D341Med (cell line): Measurements from ENCODE around the gene ATRAID.
"Not testable (repeated sequence)": the region's sequence is repeated elsewhere in the genome, so short reads cannot be mapped to it uniquely, and the experiment has no call there.

ENCODE experiments used
- DNase-seq: peaks from one replicate; pipeline ENCODE4 v3.0.0; 2012; ENCODE audit warnings: low spot score

Gene ATRAID

DNA sequence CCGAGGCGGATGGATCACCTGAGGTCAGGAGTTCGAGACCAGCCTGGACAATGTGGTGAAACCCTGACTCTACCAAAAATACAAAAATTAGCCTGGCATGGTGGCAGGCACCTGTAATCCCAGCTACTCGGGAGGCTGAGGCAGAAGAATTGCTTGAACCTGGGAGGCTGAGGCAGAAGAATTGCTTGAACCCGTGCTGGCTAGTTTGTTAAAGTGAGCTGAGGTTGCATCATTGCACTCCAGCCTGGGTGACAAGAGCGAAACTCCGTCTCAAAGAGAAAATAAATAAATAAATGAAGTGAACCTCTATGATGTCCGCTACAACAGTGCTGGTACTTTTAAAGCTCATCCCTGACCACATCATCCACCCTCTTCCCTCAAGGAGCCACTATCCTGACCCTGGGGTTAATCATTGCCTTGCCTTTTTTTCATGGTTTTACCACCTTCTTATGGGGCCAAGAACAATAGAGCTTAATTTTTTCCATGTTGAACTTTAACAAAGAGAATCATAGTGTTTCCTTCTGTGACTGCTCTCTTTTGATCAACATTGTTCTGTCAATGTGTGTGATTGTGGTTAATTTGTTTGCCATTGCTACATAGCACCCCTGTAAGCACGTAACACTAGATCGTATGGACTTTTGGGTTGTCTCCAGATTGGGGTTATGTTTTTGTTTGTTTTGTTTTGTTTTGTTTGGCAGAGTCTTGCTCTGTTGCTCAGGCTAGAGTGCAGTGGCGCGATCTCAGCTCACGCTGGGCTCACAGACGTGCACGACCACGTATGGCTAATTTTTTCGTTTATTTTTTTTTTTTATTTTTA, 17.1 kb upstream of the ATRAID start:
- no peak for DNase-seq

DNA sequence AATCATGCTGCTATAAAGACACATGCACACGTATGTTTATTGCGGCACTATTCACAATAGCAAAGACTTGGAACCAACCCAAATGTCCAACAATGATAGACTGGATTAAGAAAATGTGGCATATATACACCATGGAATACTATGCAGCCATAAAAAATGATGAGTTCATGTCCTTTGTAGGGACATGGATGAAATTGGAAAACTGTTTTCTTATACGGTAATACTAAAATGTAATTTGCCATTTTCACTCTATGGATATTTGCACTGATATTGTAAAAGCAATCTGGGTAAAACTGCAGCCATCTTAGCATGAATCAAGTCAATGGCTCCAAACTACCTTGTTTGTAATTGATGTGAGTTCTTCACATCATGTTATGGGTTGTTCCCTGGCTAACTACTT, 16.0 kb upstream of the ATRAID start:
- not testable (repeated sequence) for DNase-seq

DNA sequence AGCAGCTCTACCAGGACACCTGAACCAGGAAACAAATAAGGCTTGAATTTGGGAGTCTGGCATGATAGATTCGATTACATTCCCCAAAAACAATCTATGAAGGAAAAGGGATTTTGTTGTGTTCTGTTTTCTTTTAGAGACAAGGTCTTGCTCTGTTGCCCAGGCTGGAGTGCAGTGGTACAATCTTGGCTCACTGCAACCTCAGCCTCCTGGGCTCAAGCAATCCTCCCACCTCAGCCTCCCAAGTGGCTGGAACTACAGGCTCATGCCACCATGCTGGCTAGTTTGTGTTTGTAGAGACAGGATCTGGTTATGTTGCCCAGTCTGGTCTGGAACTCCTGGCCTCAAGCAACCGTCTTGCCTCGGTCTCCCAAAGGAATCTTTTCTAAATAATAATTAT, 13.8 kb upstream of the ATRAID start:
- DNase-seq = not testable (repeated sequence)

DNA sequence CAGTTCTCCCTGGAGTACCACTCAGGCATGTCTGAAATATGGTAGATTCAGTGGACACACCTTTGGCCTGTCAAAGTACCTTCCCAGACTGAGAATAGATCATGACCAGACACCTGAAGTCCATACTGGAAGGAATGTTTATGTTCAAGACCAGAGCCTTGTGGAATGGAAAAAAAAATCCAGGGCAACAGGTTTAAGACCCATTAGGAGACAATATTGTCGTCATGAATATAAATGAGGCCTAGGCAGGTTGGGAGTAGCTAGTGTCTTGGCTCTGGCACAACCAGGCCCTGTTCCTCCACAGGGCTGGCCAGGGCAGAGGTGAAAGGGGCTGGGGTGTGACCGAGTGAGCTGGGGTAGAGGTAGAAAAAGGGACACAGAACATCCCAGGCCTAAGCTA, 13.2 kb upstream of the ATRAID start:
- no peak for DNase-seq

DNA sequence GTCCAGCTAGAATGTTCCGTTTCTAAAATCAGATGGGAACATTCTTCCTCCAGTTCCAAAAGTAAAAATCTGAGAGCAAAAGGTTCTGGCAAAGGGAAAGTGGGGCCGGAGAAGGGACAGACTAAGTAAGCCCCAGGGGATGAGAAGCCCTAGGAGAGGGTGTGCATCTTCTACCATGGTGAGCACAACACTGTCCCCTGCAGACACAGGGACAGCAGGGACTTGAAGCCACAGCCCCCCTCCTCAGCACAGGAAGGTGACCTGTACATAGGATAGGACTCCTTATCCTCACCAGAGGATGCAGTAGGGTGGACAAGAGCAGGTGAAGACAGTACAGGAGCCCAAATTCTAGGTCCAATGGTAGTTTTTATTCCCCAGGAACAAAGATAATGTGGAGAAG, 12.6 kb upstream of the ATRAID start:
- no peak for DNase-seq

DNA sequence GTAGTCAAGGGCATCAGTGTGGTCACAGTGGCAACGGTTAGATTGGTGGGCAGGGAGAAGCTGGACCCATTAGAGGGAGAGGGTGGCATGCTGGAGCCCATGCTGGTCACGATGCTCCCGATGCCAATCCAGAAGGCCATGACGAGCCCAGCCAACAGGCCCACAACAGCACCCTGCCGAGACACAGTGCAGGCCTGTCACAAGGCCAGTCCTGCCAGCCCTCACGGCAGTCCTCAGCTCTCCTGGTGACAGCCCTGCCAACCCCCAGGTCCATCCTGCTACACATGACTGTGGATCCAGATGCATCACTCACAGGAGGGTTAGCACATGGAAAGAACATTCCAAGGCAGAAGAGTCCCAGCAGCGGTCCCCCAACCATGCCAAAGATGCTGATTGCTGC, 10.2 kb upstream of the ATRAID start:
- no peak for DNase-seq

DNA sequence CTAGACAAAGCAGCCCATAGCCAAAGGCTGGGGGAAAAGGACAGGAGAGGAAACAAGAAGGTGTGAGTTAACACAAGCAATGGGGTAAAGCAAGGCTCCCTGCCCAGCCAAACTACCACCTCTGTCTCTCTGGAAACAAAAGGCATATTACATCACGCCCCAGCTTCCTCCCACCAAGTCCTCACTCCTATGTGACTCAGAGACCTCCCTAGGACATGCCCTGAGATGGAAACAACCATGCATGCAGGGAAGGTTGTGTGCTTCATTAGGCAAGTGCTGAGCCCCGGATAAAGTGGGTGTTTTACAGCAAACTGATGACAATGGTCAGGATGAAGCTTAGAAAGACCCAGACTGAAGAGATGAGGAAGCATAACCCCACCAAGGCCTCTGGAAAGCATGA, 9.0 kb upstream of the ATRAID start:
- no peak for DNase-seq

DNA sequence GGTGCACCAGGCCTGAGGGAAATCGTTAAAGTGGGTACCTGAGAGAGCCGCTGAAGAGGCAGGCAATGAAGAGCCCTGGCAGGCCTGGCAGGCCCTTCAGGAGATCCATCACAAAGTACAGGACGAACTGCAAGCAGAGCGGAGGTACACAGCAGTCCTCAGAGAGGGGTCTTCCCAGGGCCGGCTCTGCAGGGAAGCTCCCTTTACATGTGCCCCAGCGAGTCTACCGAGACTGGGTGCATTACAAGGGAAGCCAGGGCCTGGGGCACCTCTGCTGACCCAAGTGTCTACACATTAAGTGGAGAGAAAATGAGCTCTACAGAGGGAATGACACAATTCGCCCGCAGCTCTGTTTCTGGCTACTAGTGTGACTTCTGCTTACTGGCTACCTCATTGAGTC, 8.1 kb upstream of the ATRAID start:
- DNase-seq = no peak

DNA sequence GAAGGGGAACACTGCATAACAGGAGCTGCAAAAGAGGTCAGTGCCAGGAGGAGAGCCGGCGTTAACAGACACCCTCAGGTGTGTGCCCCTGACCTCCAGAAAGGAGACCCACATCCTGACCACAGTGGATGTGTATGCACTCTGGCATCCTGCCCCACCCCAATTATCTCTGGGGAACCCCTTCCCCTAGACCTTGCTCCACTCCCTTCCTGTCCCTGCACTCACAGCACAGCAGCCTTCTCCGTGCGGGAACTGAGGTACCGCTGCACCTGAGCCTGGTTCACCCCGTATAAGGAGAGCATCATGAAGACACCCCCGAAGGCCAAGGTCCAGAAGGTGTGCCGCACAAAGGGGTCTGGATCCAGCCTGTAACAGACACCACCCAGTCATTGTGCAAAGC, 7.3 kb upstream of the ATRAID start:
- DNase-seq = no peak

DNA sequence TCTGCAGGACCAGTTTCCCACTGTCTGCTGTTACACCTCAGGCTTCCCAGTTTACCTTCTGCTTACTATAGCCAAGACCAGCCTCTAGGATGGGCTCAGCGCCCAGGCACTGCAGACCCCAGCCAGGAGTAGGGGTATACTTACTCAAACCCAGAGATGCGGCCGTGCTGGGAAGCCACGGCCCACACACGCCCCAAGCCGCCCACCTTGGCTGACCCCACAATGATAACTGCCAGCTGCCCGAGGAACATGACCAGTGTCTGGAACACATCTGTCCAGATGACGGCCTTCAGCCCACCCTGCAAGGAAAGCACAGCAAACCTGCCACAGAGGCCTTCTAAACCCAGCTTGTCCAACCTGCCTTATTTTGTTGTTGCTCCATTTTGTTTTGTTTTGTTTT, 6.6 kb upstream of the ATRAID start:
- no peak for DNase-seq

DNA sequence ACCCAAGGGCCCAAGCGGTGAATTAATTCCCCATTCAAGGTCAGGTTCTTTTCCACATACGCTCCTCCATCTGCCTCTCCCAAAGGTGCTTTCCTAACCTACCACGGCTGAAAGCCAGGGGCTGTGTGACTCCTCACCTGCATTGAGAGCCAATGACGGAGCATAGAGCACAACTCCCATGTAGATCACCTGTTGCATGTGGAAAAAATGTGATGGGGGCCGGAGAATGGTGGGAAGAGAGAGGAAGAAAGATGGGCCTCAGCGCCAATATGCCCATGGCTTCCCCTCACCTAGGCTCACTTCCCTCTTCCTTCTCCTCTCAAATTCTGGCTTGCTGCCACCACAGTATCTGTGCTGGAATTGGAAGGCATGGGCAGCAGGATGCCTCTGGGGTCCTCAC, 5.5 kb upstream of the ATRAID start:
- DNase-seq = no peak

DNA sequence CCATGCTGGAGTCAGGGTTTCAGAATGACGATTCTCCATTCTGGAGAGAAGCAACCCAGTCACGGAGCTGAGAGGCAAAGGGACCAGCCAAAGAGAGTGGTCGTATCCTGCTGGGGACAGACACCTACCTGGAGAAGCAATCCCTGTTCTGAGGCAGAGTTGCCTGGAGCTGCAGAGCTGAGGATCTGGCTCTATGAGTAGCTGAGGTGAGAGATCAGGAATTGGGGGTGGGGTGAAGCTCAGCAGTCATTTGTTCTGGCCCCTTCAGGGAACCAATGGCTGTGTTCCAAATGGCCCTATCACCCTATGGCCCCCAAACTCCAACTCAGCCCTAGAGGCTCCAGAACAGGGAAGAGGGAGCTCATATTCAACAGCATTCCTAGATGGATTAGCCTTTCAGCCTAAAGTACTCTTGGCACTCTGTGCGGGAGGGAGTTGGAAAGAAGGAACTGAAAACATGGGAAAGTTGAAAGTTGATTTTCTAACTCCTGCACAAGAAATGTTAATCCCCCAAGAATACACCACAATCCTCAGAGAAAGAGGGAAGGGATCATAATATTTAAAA, 3.3 kb upstream of the ATRAID start:
- DNase-seq = no peak

DNA sequence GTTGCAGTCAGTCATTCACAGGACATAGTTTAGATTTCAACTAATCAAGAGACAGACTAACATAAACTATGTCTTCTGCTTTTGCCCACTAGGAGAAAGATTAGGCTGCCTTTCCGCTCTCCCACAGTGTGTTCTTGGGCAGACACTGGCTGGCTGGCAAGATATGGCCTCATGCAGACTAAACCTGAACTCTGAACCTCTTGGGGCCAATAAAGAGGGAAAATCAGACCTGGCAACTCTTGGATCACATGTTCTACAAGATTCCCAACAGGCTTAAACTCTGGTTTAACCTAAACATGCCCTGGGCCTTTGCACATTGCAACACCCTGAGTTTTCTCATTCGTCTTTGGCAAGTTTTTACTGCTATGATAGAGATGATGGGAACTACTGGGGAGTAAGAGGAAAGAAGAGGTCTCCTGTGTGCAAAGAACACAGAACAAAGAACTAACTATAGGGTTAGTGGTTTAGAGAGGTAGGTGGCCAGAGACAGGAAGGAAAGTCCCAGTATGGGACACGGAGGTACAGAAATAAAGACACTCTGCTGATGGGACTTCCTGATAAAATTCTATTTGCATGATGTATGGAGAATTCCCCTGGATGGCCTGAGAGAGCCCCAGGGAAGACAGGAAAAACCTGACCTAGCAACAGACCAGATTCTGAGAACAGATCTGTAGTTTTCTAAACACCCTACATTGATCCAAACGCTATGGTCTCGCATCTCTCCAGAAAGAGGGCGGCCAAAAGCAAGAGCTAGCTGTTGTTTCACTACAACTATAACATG, 2.0 kb upstream of the ATRAID start:
- no peak for DNase-seq

DNA sequence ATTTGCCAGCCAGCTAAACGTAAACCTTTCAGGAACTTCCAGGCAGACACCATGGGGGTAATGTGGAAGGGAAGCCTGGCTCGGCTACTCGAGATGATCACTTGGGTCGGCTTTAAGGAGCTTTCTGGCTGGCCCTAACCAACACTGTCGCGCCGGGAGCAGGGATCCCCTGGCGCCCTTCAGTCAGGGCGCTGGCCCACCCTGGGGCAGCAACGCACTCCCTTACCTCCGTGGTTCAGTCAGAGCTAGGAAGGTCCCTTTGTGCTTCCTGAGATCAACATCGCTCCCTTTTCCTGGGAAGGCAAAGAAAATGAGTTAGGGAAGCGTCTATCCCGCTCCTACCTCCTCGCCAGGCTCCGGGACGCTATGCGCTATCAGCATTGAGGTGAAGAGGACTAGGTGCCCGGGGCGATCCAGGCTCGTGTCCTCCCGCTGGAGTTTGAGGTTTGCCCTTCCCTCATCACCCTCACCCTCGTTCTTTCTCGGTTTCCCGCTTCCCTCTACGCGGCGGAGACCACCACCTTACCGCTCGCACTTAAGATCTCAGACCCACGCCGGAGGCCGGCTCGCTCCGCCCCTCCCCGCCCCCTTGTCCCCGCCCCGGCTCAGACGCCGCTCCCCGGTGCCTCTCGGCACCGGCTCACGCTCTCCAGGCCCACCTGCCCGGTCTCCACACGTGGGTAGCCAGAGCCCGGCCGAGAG, 449 bp upstream of the ATRAID start:
- peak; percentile 93 for DNase-seq

DNA sequence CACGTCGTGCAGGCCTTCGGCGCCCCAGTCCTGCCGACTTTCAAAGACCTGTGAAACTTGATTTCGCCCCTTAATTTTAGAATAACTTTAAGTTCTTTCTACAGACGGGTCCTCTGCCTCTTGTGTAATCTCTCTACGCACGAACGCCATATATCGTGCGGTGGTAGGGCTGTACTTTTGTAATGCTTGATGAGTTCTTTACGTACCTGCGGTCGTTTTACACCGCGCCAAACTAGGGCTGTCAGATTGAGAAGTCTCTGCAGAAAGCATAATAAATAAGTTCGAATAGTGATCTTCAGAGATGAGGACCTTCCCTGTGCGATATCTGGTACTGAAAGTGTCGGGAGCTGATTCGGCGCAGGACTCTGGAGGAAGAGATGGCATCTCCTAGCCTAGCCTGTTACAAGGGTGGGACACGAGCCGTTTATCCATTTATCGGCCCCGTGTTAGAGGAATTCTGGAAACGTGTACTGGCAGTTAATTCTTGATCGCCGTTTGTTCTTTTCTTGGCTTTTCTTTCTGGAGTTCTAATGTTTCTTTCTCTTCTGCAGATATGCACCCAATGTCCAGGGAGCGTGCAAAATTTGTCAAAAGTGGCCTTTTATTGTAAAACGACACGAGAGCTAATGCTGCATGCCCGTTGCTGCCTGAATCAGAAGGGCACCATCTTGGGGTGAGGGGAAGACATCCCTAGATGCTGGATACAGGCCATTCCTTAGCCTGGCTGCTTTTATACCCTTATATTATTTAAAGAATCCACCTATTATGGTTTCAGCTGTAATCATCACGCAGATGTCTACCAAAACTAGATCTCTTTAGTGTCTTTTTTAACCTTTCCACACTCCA, 1.0 kb downstream of the ATRAID start:
- DNase-seq = no peak

DNA sequence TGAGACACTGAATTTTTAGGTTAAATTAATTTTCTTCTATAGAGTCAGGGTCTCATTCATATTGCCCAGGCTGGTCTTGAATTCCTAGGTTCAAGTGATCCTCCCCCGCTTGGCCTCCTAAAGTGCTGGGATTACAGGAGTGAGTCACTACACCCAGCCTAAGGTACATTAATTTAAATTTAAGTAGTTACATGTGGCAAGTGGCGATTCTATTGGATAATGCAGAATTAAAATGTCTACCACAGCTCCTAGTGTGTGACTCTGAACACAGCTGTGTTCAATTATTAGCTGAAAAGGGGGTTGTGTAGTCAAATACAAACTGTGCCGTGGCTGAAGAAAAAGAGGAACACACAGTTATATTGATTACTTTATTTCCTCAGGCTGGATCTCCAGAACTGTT, 3.1 kb downstream of the ATRAID start:
- no peak for DNase-seq

DNA sequence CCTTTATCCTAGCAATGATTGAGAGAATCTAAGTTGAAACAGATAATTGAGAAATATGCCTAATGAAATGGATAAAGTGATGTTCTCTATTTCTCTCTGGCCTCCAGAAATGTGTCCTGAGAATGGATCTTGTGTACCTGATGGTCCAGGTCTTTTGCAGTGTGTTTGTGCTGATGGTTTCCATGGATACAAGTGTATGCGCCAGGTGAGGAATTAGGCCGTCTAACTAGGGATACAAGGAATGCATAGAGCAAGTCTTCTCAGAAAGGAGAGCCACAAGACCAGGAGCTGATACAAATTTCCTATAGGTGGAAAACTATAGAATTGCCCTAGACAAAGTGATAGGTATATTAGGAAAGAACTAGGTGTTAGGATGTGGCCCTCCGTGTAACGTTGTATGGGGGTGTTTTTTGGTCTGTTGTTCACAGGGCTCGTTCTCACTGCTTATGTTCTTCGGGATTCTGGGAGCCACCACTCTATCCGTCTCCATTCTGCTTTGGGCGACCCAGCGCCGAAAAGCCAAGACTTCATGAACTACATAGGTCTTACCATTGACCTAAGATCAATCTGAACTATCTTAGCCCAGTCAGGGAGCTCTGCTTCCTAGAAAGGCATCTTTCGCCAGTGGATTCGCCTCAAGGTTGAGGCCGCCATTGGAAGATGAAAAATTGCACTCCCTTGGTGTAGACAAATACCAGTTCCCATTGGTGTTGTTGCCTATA, 4.7 kb downstream of the ATRAID start:
- DNase-seq = no peak

DNA sequence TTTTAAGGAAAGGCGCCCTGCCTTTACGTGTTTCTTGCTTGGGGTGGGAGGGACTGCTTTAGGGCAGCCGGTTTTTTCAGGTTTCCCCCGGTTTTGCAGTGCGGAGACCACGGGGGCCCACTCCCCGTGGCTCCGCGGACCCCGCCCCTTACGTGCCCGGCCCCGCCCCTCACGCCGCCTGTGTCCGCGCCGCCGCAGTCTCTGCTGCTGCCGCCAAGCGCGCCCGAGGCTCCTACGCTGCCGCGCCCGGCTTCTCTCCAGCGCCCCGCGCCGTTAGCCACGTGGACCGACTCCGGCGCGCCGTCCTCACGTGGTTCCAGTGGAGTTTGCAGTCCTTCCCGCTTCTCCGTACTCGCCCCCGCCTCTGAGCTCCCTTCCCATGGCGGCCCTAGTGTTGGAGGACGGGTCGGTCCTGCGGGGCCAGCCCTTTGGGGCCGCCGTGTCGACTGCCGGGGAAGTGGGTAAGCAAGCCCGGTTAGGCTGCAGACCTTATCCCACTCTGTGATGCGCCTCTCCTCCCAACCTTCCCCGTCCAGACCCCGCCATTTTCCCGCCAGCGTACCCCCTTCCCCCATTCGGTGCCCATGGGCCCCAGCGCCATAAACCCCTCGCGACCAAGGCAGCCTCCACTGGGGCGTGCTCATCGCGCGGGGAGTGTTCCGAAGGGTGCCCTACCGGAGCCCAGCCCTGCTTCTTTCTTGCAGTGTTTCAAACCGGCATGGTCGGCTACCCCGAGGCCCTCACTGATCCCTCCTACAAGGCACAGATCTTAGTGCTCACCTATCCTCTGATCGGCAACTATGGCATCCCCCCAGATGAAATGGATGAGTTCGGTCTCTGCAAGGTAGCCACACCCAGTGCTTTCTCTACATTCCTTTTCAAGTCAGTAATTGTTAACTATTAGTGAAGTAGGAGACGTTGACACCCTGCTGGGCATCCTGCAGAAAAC, 5.6 kb downstream of the ATRAID start, which contains the start of gene CAD:
Gene CAD, plus strand, starts transcription at position 197 of the 949 bp plus-strand sequence. Its CDS starts 183 bp downstream, at position 380.
- DNase-seq = peak; percentile 95

DNA sequence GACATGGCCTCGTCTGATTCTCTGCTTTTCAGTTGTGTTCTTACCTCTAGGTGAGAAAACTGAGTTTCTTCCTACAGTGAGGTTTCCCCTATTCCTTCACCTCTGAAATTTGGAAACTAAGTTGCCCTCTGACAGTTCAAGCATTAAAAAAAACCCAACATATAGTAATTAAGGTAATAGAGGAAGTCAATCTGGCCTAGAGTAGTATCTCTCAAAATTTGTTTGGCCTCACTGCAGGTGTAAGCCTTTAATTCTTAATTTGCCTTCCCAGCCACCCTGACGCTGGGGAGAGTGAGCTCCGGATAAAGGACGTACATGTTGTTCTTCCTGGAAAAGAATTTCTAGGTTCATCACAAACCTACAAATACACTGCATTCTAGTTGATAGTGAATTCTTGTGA, 6.8 kb downstream of the ATRAID start:
- DNase-seq = no peak

DNA sequence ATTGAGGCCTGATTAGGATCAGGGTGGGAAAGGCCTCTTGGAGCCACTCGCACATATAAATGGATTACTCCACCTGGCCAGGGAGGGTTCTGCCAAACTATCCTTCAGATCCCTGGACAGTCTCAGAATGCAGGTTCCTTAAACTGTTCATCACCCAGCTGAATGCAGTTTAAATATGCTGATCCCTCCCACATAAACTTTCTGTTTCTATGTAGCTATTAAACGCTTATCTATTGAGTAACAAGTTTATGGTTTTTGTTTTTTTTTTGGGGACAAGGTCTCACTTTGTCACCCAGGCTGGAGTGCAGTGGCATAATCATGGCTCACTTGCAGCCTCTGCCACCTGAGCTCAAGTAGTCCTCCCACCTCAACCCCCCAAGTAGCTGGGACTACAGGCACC, 7.2 kb downstream of the ATRAID start:
- DNase-seq = no peak
